ENCODE data around the gene CDK19. TPM values are rescaled to one million over a fixed set of nuclear protein-coding genes. Genes with fewer than 3 reads are reported as not detected.

Gene CDK19
- total RNA-seq, 1 experiment from 2014 or later, result 36.8 TPM

DNA sequence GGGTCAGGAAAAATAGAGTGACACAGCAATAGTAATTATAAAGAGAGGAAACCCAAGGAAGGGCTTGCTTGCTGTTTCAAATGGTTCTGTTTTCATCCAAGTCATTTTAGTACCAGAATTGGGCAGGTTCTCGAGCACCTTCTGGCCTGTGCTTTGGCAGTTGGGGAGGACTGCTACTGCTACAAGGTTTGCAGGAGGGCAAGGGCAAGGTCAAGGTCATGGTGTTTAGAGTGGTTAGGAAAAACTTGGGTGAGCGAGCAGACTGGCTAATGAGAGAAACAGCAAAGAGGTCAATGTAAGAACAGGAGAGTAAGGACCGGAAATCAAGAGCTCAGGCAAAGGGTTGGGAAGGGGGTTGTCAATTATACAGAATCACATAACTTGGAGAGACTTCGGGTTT, 164.5 kb downstream of the CDK19 start:
- Histone ChIP-seq H2AFZ (no peak overlapping the region), H3K36me3 (ENCODE audit: low read depth) (no peaks in the 10 kb centered on the region), H3K4me3 (no peak overlapping the region), H3K9me3 (ENCODE audit: insufficient read depth, low read depth) (no peaks in the 10 kb centered on the region), H3K27me3 (ENCODE audit: insufficient read depth, low read depth) (no peaks in the 10 kb centered on the region), H4K20me1 (ENCODE audit: insufficient read depth) (no peaks in the 10 kb centered on the region; the same call in 1 of the 2 replicates), H3K4me1 (replicated peaks; ENCODE audit: insufficient read depth) (peaks cover 23% of the 10 kb centered on the region), H3K9me2 (ENCODE audit: insufficient read depth) (no peaks in the 10 kb centered on the region), H3K27ac (no peak overlapping the region), H3K79me2 (ENCODE audit: low read depth) (no peaks in the 10 kb centered on the region), H3F3A (ENCODE audit: insufficient read depth, low read depth) (peaks cover 12% of the 10 kb centered on the region), H3K4me2 (no peak overlapping the region)
- no peak for DNase-seq
- TF ChIP-seq, protein P1, sequence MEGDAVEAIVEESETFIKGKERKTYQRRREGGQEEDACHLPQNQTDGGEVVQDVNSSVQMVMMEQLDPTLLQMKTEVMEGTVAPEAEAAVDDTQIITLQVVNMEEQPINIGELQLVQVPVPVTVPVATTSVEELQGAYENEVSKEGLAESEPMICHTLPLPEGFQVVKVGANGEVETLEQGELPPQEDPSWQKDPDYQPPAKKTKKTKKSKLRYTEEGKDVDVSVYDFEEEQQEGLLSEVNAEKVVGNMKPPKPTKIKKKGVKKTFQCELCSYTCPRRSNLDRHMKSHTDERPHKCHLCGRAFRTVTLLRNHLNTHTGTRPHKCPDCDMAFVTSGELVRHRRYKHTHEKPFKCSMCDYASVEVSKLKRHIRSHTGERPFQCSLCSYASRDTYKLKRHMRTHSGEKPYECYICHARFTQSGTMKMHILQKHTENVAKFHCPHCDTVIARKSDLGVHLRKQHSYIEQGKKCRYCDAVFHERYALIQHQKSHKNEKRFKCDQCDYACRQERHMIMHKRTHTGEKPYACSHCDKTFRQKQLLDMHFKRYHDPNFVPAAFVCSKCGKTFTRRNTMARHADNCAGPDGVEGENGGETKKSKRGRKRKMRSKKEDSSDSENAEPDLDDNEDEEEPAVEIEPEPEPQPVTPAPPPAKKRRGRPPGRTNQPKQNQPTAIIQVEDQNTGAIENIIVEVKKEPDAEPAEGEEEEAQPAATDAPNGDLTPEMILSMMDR (conservative IDR thresholded peaks at IDR 0.05), result no peak
- TF ChIP-seq EZH2 (IDR thresholded peaks at IDR 0.05; ENCODE audit: low read depth), result no peak
- BruUV-seq (replicated peaks), result no TSS peak
- intact Hi-C loops (cut with micrococcal nuclease; ENCODE audit: unreplicated experiment), result no loop called here
- POLR2A ChIA-PET (ENCODE audit: unreplicated experiment), result no interaction called here
- CTCF ChIA-PET, result no interaction called here

DNA sequence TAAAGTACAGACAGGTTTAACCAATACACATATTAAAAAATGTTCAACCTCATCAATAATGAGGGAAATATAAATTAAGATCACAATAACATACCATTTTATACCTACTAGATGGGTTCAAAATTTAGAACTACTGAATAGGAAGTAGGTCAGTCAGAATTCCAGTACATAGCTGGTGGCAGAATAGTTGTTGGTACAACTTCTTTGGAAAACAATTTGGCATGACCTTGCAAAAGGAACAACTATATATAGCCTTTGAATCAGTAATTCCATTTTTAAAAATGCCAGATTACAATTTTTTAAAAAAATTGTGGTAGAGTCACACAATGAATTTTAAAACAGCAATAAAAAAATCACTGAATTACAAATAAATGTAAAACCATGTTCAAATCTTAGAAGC, 165.6 kb downstream of the CDK19 start:
- H3K9me2 ChIP-seq (ENCODE audit: insufficient read depth), result no peaks in the 10 kb centered on the region
- no peaks in the 10 kb centered on the region for H3K36me3 ChIP-seq (ENCODE audit: low read depth)
- ChIA-PET CTCF (interaction anchor here (0.5 kb wide), 1 partner anchor 9 kb away, joined by 8 read pairs; no protein-coding TSS in a partner anchor), POLR2A (ENCODE audit: unreplicated experiment) (no interaction called here)
- H3K79me2 ChIP-seq (ENCODE audit: low read depth), result no peaks in the 10 kb centered on the region
- no peak for DNase-seq
- no peaks in the 10 kb centered on the region for H3K9me3 ChIP-seq (ENCODE audit: insufficient read depth, low read depth)
- H3F3A ChIP-seq (ENCODE audit: insufficient read depth, low read depth), result peaks cover 10% of the 10 kb centered on the region
- intact Hi-C loops (cut with micrococcal nuclease; ENCODE audit: unreplicated experiment), result no loop called here
- TF ChIP-seq, protein P1 (conservative IDR thresholded peaks at IDR 0.05), result no peak
- no peak for TF ChIP-seq EZH2 (IDR thresholded peaks at IDR 0.05; ENCODE audit: low read depth)
- H3K4me3 ChIP-seq, result no peak overlapping the region
- H2AFZ ChIP-seq, result no peak overlapping the region
- no peak overlapping the region for H3K4me2 ChIP-seq
- no peaks in the 10 kb centered on the region; the same call in 1 of the 2 replicates for H4K20me1 ChIP-seq (ENCODE audit: insufficient read depth)
- H3K27ac ChIP-seq, result no peak overlapping the region
- no peaks in the 10 kb centered on the region for H3K27me3 ChIP-seq (ENCODE audit: insufficient read depth, low read depth)
- no TSS peak for BruUV-seq (replicated peaks)
- peaks cover 13% of the 10 kb centered on the region for H3K4me1 ChIP-seq (replicated peaks; ENCODE audit: insufficient read depth)

DNA sequence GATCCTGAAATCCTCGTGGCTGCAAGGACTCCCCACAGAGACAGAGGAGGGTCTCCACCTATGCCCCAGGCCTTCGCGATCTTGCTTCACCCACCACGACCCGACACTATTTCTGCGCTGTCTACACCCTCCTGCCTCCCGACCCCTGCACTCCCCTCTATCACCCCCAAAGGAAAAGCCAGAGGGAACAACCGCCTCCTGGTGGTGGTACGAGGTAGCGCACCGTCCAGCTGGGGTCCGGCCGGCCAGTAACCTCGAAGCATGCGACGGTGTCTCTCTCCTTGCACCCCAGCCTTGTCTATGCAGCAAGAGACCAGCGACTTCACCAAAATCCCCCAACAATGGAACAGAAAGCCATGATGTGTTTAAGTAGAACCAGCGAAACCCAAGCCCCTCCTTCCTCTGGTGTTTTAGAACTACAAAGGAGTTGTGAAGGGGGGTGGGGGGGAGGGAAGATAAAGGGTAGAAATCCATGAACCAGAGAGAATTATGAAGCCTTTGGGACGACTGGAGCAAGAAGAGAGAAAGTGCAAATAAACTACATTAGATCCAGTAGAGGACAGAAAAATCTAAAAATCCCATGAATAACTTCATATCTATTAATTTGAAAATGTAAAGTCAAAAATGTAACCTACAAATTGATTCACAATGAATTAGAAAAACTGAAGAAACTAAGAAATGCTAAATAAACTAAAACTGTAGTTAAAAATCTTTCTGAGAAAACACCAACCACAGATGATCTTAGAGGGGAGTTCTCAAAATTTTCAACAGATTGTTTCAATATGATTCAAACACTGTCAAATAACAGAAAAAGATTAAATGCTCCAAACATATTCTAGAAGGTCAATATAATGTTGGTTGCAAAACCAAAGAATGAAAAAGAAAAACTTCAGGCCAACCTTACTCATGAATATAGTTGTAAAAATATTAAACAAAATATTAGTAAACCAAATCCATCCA, 168.0 kb downstream of the CDK19 start:
- TF ChIP-seq, protein P1 (conservative IDR thresholded peaks at IDR 0.05), result peak; percentile 47
- TF ChIP-seq EZH2 (IDR thresholded peaks at IDR 0.05; ENCODE audit: low read depth), result no peak
- Histone ChIP-seq H3K9me3 (ENCODE audit: insufficient read depth, low read depth) (no peaks in the 10 kb centered on the region; the same call in 1 of the 2 replicates), H3K4me2 (no peak overlapping the region), H2AFZ (no peak overlapping the region), H3K4me1 (replicated peaks; ENCODE audit: insufficient read depth) (no peaks in the 10 kb centered on the region; the same call in 1 of the 2 replicates), H3K4me3 (no peak overlapping the region), H3K9me2 (ENCODE audit: insufficient read depth) (no peaks in the 10 kb centered on the region), H3K79me2 (ENCODE audit: low read depth) (no peaks in the 10 kb centered on the region), H4K20me1 (ENCODE audit: insufficient read depth) (no peaks in the 10 kb centered on the region; the same call in 1 of the 2 replicates), H3F3A (ENCODE audit: insufficient read depth, low read depth) (no peaks in the 10 kb centered on the region; the same call in 1 of the 2 replicates), H3K36me3 (ENCODE audit: low read depth) (no peaks in the 10 kb centered on the region), H3K27me3 (ENCODE audit: insufficient read depth, low read depth) (no peaks in the 10 kb centered on the region), H3K27ac (no peak overlapping the region)
- intact Hi-C loops (cut with micrococcal nuclease; ENCODE audit: unreplicated experiment), result no loop called here
- DNase-seq, result no peak
- ChIA-PET CTCF (no interaction called here), POLR2A (ENCODE audit: unreplicated experiment) (no interaction called here)
- no TSS peak for BruUV-seq (replicated peaks)

Data from PC-9 (cell line).